HepG2 (cell line): ENCODE measurements around the gene RIMS3. TPM values are rescaled to one million over a fixed set of nuclear protein-coding genes. Genes with fewer than 3 reads are reported as not detected.
A peak's percentile ranks its signal among the peaks of the same experiment; 100 is the strongest.

Source experiments
- ATAC-seq: fragments of 200-7000 bp; cut with Tn5 transposase; 3 replicates; pipeline ENCODE4 v1.9.1; 2020; ENCODE audit warnings: mild to moderate bottlenecking, moderate library complexity
- BruUV-seq: library from RNA; stranded (reverse); fragments of 400-500 nt; replicated peaks from 2 replicates; lab custom pipeline; 2021; lab: Mats Ljungman, UMichigan
- CTCF ChIA-PET: fragments of 300-600 bp; formaldehyde crosslinking; extraction: SDS; loops from one replicate; lab custom pipeline; 2021; ENCODE audit warnings: low total read pairs, inconsistent platforms, low intra/inter-chr PET ratio; lab: Yijun Ruan, JAX
- POLR2A ChIA-PET: fragments of 350-600 bp; sonication (Branson Sonifier 250); formaldehyde crosslinking; loops from one replicate; lab custom pipeline; 2020; ENCODE audit warnings: antibody characterized with exemption, inconsistent platforms; lab: Yijun Ruan, JAX
- DNase-seq: peaks from one replicate; pipeline ENCODE4 v3.0.0-alpha.2; 2015; ENCODE audit warnings: low spot score
- FAIRE-seq: peaks from 3 replicates; lab custom pipeline; 2011; peaks lifted over from hg19 to GRCh38; lab: Jason Lieb, UNC
- H2AFZ ChIP-seq: one replicate; pipeline ENCODE4 v1.6.1; 2011; ENCODE audit warnings: low read length, inconsistent platforms
- H3K27ac ChIP-seq: fragments of 300-600 bp; 3 replicates; pipeline ENCODE4 v1.8.0; 2011; ENCODE audit warnings: mixed run types, mild to moderate bottlenecking, mixed read lengths, low read length, inconsistent platforms; ENCODE audit not compliant: insufficient read depth; ENCODE audit errors: extremely low read length
- H3K27me3 ChIP-seq, 2 experiments: fragments of 200-600 bp in 1 of 2; 2 replicates in 1 of 2; 3 replicates in 1 of 2; pipeline versions ENCODE4 v1.6.0 to v1.8.0; 2011; ENCODE audit warnings: low read length in 2 of 2, mild to moderate bottlenecking in 2 of 2, moderate library complexity in 2 of 2, inconsistent platforms in 1 of 2; ENCODE audit not compliant: insufficient read depth in 2 of 2, control insufficient read depth in 1 of 2
- H3K36me3 ChIP-seq, 2 experiments: fragments of 200-600 bp in 1 of 2; replicated peaks in 1 of 2; 2 replicates in 1 of 2; 3 replicates in 1 of 2; pipeline versions ENCODE4 v1.5.1 to v1.8.0; 2011; ENCODE audit warnings: low read length in 2 of 2, inconsistent platforms in 1 of 2; ENCODE audit not compliant: insufficient read depth in 2 of 2, control insufficient read depth in 1 of 2
- H3K4me1 ChIP-seq: 2 replicates; pipeline ENCODE4 v1.5.1; 2012; ENCODE audit warnings: low read length, inconsistent platforms; ENCODE audit not compliant: insufficient read depth
- H3K4me2 ChIP-seq: 2 replicates; pipeline ENCODE4 v1.6.0; 2011; ENCODE audit warnings: low read depth, low read length, inconsistent platforms
- H3K4me3 ChIP-seq, 3 experiments: fragments of 200-600 bp in 1 of 3; sonication (generic), shearing (Covaris generic) in 1 of 3; replicated peaks in 1 of 3; 2 replicates each; pipeline ENCODE4 v1.5.1; 2011 to 2016; ENCODE audit warnings: low read length in 3 of 3, inconsistent platforms in 2 of 3, low read depth in 2 of 3, mild to moderate bottlenecking in 2 of 3, control low read depth in 1 of 3, mixed read lengths in 1 of 3; ENCODE audit not compliant: insufficient read depth in 1 of 3
- H3K79me2 ChIP-seq: one replicate; pipeline ENCODE4 v1.6.1; 2011; ENCODE audit warnings: low read length, inconsistent platforms; ENCODE audit not compliant: insufficient read depth
- H3K9ac ChIP-seq: 2 replicates; pipeline ENCODE4 v1.6.0; 2011; ENCODE audit warnings: mild to moderate bottlenecking, low read depth, low read length, inconsistent platforms; ENCODE audit not compliant: insufficient read depth
- H3K9me3 ChIP-seq: 2 replicates; pipeline ENCODE4 v1.5.1; 2012; ENCODE audit warnings: mild to moderate bottlenecking, low read length
- H4K20me1 ChIP-seq: 2 replicates; pipeline ENCODE4 v1.6.0; 2011; ENCODE audit warnings: inconsistent platforms, mild to moderate bottlenecking, low read length, moderate library complexity; ENCODE audit not compliant: insufficient read depth
- HMGXB3 ChIP-seq: sonication (generic); formaldehyde crosslinking; IDR thresholded peaks from 2 replicates; pipeline ENCODE4 v1.4.0; 2020; ENCODE audit warnings: missing genetic modification reagents, borderline replicate concordance
- HNF1A ChIP-seq, 2 experiments: sonication (generic) in 1 of 2; formaldehyde crosslinking in 1 of 2; IDR thresholded peaks; 2 replicates each; pipeline versions ENCODE4 v1.4.0 to v1.6.1; 2016 to 2020; ENCODE audit warnings: borderline replicate concordance in 1 of 2, low read depth in 1 of 2, mild to moderate bottlenecking in 1 of 2, missing genetic modification reagents in 1 of 2
- TFAP4 ChIP-seq: sonication (generic); IDR thresholded peaks from 2 replicates; pipeline ENCODE4 v1.6.1; 2016; ENCODE audit warnings: low read depth, borderline replicate concordance
- TIGD3 ChIP-seq: sonication (generic); formaldehyde crosslinking; IDR thresholded peaks from 2 replicates; pipeline ENCODE4 v1.5.1; 2020; ENCODE audit warnings: mild to moderate bottlenecking, missing genetic modification reagents, borderline replicate concordance
- WGBS: methylation state at CpG from one replicate; pipeline ENCODE4 v1.1.6; 2017; ENCODE audit warnings: low lambda C conversion rate; 5-methylcytosine and 5-hydroxymethylcytosine counted together
- in situ Hi-C: cut with HindIII; loops from 2 replicates; pipeline ENCODE4 v1.10.0; 2017; ENCODE audit warnings: low pct_unique_long_range_greater_than_20kb; ENCODE audit not compliant: extremely low pct_ligation_motif_present
- intact Hi-C: fragments of 100-400 bp; cut with micrococcal nuclease; formaldehyde crosslinking; loops from one replicate; pipeline ENCODE4 v1.10.0; 2022; ENCODE audit not compliant: unreplicated experiment
- polyA plus RNA-seq, 8 experiments: library from polyadenylated mRNA; depleted of rRNA in 3 of 8; stranded (reverse) in 7 of 8; unstranded in 1 of 8; fragments of >200 nt; fragmentation: Illumina TruSeq in 4 of 8; extraction: Trizol in 4 of 8; gene quantifications; 2 replicates each; pipeline versions ENCODE4 v1.2.1 to v1.2.3, GENCODE V29; 2011 to 2016; ENCODE audit warnings: low read depth in 4 of 8, missing spikeins in 1 of 8, mixed read lengths in 1 of 8; ENCODE audit not compliant: insufficient read depth in 1 of 8
- total RNA-seq, 5 experiments: library from RNA; depleted of rRNA; stranded (reverse); fragments of >200 nt; fragmentation: Illumina TruSeq; extraction: Trizol; gene quantifications; 2 replicates each; pipeline ENCODE4 v1.2.3, GENCODE V29; 2016; ENCODE audit warnings: low read depth in 1 of 5

Gene RIMS3
- total and polyA plus RNA-seq, 2 of the 13 experiments (the other 11 are each of a cell fraction or from before 2014, with no cell fraction given) = 2.1 to 5.4 TPM

GRCh38 chr1:40706626-40707025 lies 41.1 kb upstream of the RIMS3 start (continued):
- no peak for TF ChIP-seq TIGD3 (CRISPR knock-in tag)

GRCh38 chr1:40704817-40705733 lies 39.6 kb upstream of the RIMS3 start:
- 61% methylated on average over 3 of the region's 3 CpGs for WGBS
- Histone ChIP-seq H3K9me3 (no peaks in the 10 kb centered on the region), H3K79me2 (peaks cover 86% of the 10 kb centered on the region), H3K27me3 (no peaks in the 10 kb centered on the region; a peak in 1 of 5 replicates), H3K9ac (no peak overlapping the region), H3K4me3 (no peak overlapping the region), H3K36me3 (no peaks in the 10 kb centered on the region), H4K20me1 (no peaks in the 10 kb centered on the region), H3K27ac (no peak overlapping the region), H3K4me2 (peak overlapping the region; percentile 25; the same call in 1 of the 2 replicates), H3K4me1 (peaks cover 68% of the 10 kb centered on the region), H2AFZ (no peak overlapping the region)
- 0 out of 2 replicates have a peak, but pooled peaks have one; percentile 37 for TF ChIP-seq HNF1A (IDR thresholded peaks at IDR 0.05; ENCODE audit: low read depth)
- no peak for TF ChIP-seq HNF1A (CRISPR knock-in tag; IDR thresholded peaks at IDR 0.05; ENCODE audit: borderline replicate concordance)
- no peak for TF ChIP-seq HMGXB3 (CRISPR knock-in tag)
- peak; percentile 33; the same call in 1 of the 2 replicates for TF ChIP-seq TFAP4
- BruUV-seq = no TSS peak
- no peak for FAIRE-seq
- no peak for DNase-seq
- ChIA-PET CTCF (no interaction called here), POLR2A (interaction anchor here (2.8 to 8.4 kb wide), 2 partner anchors 13 to 53 kb away, joined by 9 to 97 read pairs; partner anchors contain the start of gene NFYC)
- no peak for ATAC-seq
- in situ Hi-C loops = no loop called here
- intact Hi-C loops = no loop called here
